T follicular helper cell (primary cell): ENCODE measurements around the gene DZANK1.
"Not testable (repeated sequence)": the region's sequence is repeated elsewhere in the genome, so short reads cannot be mapped to it uniquely, and the experiment has no call there.

Experiments
- DNase-seq: peaks from one replicate; pipeline ENCODE4 v3.0.0-alpha.2; 2020; ENCODE audit warnings: low read depth

Gene DZANK1

GRCh38 chr20:18377896-18378481 is 88.8 kb downstream of the DZANK1 start:
- no peak for DNase-seq

- DNase-seq: not testable (repeated sequence)
Observed at GRCh38 chr20:18375551-18375950, 91.3 kb downstream of the DZANK1 start.

GRCh38 chr20:18372296-18372695 is 94.5 kb downstream of the DZANK1 start:
- no peak for DNase-seq

- no peak for DNase-seq
Observed at GRCh38 chr20:18364768-18365167, 102.1 kb downstream of the DZANK1 start.

- no peak for DNase-seq
Observed at GRCh38 chr20:18363708-18364107, 103.1 kb downstream of the DZANK1 start.

GRCh38 chr20:18362916-18363315 is 103.9 kb downstream of the DZANK1 start:
- DNase-seq: no peak

- DNase-seq: no peak
Observed at GRCh38 chr20:18361678-18362077, 105.2 kb downstream of the DZANK1 start.

GRCh38 chr20:18360635-18361034 is 106.2 kb downstream of the DZANK1 start:
- no peak for DNase-seq

GRCh38 chr20:18359854-18360253 is 107.0 kb downstream of the DZANK1 start:
- no peak for DNase-seq

GRCh38 chr20:18349749-18350148 is 117.1 kb downstream of the DZANK1 start:
- not testable (repeated sequence) for DNase-seq
